Left renal pelvis (tissue), 4 donors: ENCODE measurements around the gene SDCCAG8. TPM values are rescaled to one million over a fixed set of nuclear protein-coding genes. Genes with fewer than 3 reads are reported as not detected.

ENCODE experiments used
- DNase-seq, 4 donors: peaks; one replicate each; pipeline ENCODE4 v3.0.0-alpha.2; 2013; ENCODE audit warnings: low read depth in 4 of 4, low spot score in 3 of 4
- polyA plus RNA-seq, 4 donors: library from polyadenylated mRNA; unstranded; fragments of 120-200 nt; gene quantifications; one replicate each; pipeline ENCODE4 v1.2.1, GENCODE V29; 2013; ENCODE audit not compliant: insufficient read length in 4 of 4

Gene SDCCAG8
- polyA plus RNA-seq, 4 donors: 39.2 to 44.0 (median 42.4) TPM

- DNase-seq: no peak
These were observed 122.8 kb downstream of the SDCCAG8 start for GRCh38 chr1:243378669-243379068.

- no peak for DNase-seq
These were observed 123.4 kb downstream of the SDCCAG8 start for GRCh38 chr1:243379208-243379607.

DNA sequence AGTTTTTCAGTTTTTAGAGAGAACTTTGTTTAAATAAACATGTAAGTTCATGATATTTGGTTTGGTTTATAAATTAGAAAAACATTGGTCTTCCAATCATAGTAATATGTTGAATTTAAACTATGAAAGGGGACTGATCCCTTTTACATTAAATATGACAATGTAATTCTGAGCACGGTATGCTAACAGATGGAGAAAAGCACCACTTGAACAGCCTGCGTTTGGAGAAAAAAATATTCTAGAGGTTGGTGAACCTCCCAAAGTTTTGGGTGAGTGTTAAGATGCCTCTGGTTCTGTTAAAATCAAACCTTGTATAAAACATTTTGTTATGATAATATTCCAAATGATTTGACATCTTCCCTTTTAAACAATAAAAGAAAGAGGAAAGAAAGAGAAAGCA, 123.9 kb downstream of the SDCCAG8 start:
- DNase-seq: no peak

GRCh38 chr1:243388276-243388675, 132.4 kb downstream of the SDCCAG8 start:
- DNase-seq: no peak

GRCh38 chr1:243390162-243390791, 134.4 kb downstream of the SDCCAG8 start:
- no peak for DNase-seq

- no peak for DNase-seq
These were observed 135.5 kb downstream of the SDCCAG8 start for GRCh38 chr1:243391355-243391754.

GRCh38 chr1:243393096-243393495, 137.3 kb downstream of the SDCCAG8 start:
- DNase-seq: no peak

DNA sequence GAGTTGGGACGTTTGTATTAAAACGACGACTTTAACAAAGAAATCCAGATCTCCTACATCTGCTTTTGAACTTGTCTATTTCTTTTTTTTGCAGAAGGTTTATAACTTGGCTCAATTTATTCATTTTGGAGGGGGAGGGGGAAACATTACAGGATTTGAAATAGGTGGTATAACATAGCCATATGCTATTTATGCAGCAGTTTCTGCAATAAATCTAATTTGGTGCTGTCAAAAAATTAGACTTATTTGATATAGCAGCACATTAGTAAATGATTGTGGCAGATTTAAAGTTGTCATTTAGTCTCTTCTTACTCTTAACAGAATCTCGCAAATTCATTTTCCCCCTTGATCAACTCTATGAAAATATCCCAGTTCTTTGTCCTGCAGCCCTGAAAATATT, 138.2 kb downstream of the SDCCAG8 start:
- no peak for DNase-seq

- DNase-seq: no peak
These were observed 139.0 kb downstream of the SDCCAG8 start for GRCh38 chr1:243394601-243395464.

DNA sequence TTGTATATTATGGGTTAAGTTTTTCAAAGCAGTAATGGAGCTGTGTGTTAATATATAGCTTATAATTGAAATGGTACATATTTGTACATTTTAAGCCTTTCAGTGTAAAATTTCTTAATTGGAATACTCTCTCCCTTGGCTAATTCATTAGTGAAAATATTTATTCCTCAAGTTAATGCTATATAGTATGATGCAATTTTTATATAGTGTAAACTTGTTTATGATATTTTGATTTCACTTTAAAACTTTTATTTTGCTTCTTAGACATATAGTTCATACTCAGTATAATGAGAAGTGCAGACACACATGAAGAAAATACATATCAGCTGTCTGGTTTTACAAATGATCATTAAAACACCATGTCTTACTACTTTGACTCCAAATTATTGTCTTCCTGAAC, 140.6 kb downstream of the SDCCAG8 start:
- no peak for DNase-seq

- no peak for DNase-seq
These were observed 141.0 kb downstream of the SDCCAG8 start for GRCh38 chr1:243396876-243397275.

DNA sequence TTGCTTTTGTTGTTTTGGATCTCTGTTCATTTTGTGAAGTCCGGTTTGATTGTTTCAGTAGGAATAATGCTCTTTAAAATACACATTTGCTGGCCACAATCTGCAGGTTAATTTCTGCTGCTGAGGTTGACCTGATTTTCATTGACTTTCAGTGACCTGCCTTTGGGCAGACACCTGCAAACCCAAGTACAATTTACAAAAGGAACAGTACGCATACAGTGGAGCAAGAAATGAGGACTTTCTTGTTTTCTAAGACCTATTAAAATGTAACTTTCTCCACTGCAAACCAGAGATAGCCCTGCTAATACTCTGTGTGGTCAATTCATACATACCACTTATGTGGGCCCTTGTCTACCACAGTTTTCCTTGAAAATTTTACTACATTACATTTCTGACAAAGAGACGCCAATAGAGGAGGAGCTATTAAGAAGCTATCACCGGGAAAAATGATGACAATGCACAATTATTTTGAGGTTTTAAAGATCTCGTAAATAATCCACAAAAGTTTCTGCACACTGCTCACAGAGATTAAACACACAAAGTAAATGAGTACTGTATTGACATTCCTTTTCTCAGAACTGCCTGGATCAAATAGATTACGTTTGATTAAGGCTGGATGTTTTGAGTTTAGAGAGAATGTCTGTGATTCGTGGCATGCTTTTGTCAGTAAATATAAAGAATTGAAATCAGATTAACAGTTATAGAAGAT, 141.9 kb downstream of the SDCCAG8 start:
- DNase-seq: no peak

- no peak for DNase-seq
These were observed 143.8 kb downstream of the SDCCAG8 start for GRCh38 chr1:243399561-243400155.

DNA sequence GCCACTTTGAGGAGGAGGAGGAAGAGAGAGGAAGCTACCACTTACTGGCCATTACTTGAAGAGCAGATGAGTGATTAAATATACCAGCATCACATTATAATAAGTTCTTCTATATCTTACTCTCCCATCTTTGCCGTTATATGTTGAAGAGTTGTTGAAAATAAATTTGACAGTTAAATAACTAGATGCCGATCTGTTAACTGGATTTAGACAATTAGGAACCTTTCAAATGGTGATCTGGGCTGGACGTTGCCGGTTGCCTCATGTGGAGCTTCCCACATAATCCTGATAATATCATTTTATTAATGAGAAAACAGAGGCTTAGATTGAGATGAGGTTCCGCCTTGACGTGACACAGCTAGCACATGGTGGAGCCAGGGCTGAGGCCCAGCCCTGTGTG, 147.0 kb downstream of the SDCCAG8 start:
- DNase-seq: no peak

DNA sequence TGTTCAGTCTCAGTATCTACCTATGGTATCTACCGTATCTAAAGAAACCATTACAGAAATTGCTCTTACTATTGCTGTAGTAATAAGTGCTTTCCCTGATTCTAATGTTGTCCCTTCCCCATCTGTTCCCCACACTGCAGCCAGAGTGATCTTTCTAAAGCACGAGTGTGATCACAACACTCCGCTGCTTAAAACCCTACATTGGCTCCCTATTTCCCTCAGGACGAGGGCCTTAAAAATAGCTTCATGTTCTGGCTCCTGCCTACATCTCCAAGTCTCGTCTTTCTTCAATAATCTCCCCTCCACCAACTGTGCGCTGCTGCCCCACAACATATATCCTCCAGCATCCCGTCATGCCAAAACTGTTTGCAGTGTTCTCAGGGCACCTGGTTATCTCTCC, 150.6 kb downstream of the SDCCAG8 start:
- DNase-seq: no peak

- no peak for DNase-seq
These were observed 151.6 kb downstream of the SDCCAG8 start for GRCh38 chr1:243407284-243408018.

DNA sequence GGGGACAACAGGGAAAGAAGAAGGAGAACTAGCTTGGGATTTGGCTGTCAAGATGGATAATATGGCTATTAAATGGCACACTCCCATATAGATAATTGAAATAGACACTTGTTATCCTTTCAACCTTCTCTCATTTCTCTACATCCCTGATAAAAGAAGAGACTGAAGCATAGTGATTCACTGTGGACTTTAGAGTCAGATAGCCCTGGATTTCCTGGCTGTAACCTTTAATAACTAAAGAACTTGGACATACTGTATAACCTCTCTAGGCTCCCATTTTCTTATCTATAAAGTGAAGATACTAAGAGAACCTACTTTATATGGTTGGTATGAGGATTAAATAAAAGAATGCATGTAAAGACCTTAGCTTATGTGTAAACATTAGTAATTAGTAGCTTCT, 152.6 kb downstream of the SDCCAG8 start:
- no peak for DNase-seq

GRCh38 chr1:243409284-243409683, 153.4 kb downstream of the SDCCAG8 start:
- DNase-seq: no peak

DNA sequence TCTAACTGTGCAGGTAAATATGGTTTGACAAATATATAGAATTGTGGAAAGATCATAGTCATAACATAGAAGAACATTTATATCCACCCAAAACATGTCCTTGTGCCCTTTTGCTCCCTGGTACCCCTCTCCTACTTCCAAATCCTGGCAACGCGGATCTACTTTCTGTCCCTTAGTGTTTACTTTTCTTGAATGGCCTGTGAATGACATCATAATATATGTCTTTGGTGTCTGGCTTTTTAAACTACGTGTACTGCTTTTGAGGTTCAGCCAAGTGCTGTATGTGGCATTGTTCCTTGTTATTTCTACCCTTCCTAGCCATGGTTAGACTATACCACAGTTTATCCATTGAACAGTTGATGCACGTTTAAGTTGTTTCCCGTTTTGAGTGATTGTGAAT, 155.6 kb downstream of the SDCCAG8 start:
- no peak for DNase-seq

- DNase-seq: no peak
These were observed 157.8 kb downstream of the SDCCAG8 start for GRCh38 chr1:243413431-243414151.
